ENCODE results near the gene STUB1. TPM values are rescaled to one million over a fixed set of nuclear protein-coding genes. Genes with fewer than 3 reads are reported as not detected.
A peak's percentile ranks its signal among the peaks of the same experiment; 100 is the strongest.

STUB1 gene
- total and polyA plus RNA-seq, 2 donors (not counting 1 experiment from before 2014, with no cell fraction given): 94.6 to 133 TPM

DNA sequence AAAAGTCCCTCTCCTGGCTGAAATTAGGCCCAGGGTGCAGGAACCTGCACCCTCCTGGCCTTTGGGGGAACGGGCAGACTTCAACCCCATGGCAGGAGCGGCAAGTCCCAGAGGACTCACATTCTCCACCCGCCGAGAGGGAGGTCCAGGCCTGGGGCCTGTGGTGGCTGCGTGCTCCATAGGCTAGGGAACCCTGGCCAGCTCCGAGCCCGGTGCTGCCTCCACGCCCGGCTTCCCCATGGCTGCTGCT lies 45.9 kb downstream of the STUB1 start:
- Histone ChIP-seq H4K20me1 (ENCODE audit: control insufficient read depth, extremely low read depth, insufficient read depth, low read length) (no peaks in the 10 kb centered on the region), H2AFZ (ENCODE audit: low read length) (no peak overlapping the region), H3K27ac (ENCODE audit: insufficient read depth, low read length) (no peak overlapping the region), H3K4me3 (replicated peaks in 1 of 4; ENCODE audit: control extremely low read depth in 1 of 4, insufficient read depth in 1 of 4, low read depth in 3 of 4, low read length in 4 of 4) (no peak overlapping the region), H3K9ac (ENCODE audit: insufficient read depth, low read length) (no peak overlapping the region), H3K4me2 (ENCODE audit: extremely low read depth, insufficient read depth, low read length) (no peak overlapping the region), H3K36me3 (ENCODE audit: control insufficient read depth, insufficient read depth, low read length) (peaks cover 7% of the 10 kb centered on the region), H3K4me1 (ENCODE audit: control insufficient read depth, extremely low read depth, insufficient read depth, low read length) (no peaks in the 10 kb centered on the region), H3K9me3 (ENCODE audit: control insufficient read depth, insufficient read depth, low read depth, low read length) (no peaks in the 10 kb centered on the region), H3K27me3 (ENCODE audit: control insufficient read depth, insufficient read depth, low read length) (no peaks in the 10 kb centered on the region), H3K79me2 (ENCODE audit: control insufficient read depth, insufficient read depth, low read length) (no peaks in the 10 kb centered on the region)
- TF ChIP-seq, protein P1, sequence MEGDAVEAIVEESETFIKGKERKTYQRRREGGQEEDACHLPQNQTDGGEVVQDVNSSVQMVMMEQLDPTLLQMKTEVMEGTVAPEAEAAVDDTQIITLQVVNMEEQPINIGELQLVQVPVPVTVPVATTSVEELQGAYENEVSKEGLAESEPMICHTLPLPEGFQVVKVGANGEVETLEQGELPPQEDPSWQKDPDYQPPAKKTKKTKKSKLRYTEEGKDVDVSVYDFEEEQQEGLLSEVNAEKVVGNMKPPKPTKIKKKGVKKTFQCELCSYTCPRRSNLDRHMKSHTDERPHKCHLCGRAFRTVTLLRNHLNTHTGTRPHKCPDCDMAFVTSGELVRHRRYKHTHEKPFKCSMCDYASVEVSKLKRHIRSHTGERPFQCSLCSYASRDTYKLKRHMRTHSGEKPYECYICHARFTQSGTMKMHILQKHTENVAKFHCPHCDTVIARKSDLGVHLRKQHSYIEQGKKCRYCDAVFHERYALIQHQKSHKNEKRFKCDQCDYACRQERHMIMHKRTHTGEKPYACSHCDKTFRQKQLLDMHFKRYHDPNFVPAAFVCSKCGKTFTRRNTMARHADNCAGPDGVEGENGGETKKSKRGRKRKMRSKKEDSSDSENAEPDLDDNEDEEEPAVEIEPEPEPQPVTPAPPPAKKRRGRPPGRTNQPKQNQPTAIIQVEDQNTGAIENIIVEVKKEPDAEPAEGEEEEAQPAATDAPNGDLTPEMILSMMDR (conservative IDR thresholded peaks at IDR 0.05 in 1 of 2, IDR thresholded peaks at IDR 0.05 in 1 of 2; ENCODE audit: low read depth in 1 of 2, low read length in 2 of 2): no peak
- TF ChIP-seq EZH2 (IDR thresholded peaks at IDR 0.05; ENCODE audit: low read length, missing control alignments): no peak
- DNase-seq (ENCODE audit: low read depth in 2 of 2): no peak

DNA sequence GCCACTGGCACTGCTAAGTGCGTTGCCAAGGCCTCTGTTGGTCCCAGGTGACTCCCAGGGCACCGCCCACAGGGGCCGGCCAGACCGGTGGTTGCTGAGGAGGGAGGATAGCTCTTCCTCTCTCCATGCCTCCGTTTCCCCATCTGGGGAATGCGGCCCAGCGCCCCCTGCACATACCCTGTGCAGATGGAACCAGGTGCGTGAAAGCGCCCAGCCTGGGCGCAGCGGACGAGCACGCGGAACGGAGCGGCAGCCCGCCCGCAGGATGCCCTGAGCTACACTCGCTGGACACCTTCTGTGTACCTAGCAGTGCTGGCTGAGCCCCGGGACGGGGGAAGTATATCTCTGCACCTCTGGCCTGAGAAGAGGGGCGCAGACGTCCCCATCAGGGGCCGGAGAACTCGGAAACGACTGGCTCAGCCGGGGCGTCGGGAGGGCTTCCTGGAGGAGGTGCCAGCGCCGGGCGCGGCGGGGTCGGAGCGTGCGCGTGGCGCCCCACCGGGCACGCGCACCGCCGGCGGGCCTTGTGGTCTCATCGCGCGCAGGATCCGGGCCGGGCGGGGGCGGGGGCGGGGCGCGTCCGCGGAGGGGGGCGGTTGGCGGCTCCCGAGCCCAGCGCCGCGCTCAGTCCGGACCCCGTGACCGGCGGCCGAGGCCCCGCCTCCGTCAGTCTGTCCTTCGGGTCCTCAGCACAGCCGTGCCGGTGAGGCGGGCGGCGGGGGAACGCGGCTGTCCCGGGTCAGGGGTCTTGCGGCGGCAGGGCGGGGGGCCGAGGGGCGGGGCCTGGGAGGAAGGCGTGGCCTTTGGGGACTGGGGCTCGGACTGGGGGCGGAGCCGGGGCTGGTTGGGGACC lies 46.5 kb downstream of the STUB1 start, which contains the start of the genes CCDC78 and HAGHL:
TSS of gene CCDC78 (minus strand) at position 6 of the 853 bp plus-strand sequence. CDS start 76 bp downstream, outside the sequence.
TSS of gene HAGHL (plus strand) at position 669 of the 853 bp plus-strand sequence. CDS start 404 bp downstream, outside the sequence.
- DNase-seq (ENCODE audit: low read depth in 2 of 2): peak; percentile 24 to 40
- H3K36me3 ChIP-seq (ENCODE audit: control insufficient read depth, insufficient read depth, low read length): peaks cover 10% of the 10 kb centered on the region
- H3K9me3 ChIP-seq (ENCODE audit: control insufficient read depth, insufficient read depth, low read depth, low read length): no peaks in the 10 kb centered on the region
- H4K20me1 ChIP-seq (ENCODE audit: control insufficient read depth, extremely low read depth, insufficient read depth, low read length): no peaks in the 10 kb centered on the region
- TF ChIP-seq, protein P1 (conservative IDR thresholded peaks at IDR 0.05 in 1 of 2, IDR thresholded peaks at IDR 0.05 in 1 of 2; ENCODE audit: low read depth in 1 of 2, low read length in 2 of 2): no peak
- TF ChIP-seq EZH2 (IDR thresholded peaks at IDR 0.05; ENCODE audit: low read length, missing control alignments): no peak
- no peaks in the 10 kb centered on the region for H3K4me1 ChIP-seq (ENCODE audit: control insufficient read depth, extremely low read depth, insufficient read depth, low read length)
- no peak within 1 kb of the TSS for H2AFZ ChIP-seq (ENCODE audit: low read length)
- H3K27me3 ChIP-seq (ENCODE audit: control insufficient read depth, insufficient read depth, low read length): no peaks in the 10 kb centered on the region
- H3K4me3 ChIP-seq (replicated peaks in 1 of 4; ENCODE audit: control extremely low read depth in 1 of 4, insufficient read depth in 1 of 4, low read depth in 3 of 4, low read length in 4 of 4): peak within 1 kb of the TSS; percentile 48 to 75 (median 61)
- H3K9ac ChIP-seq (ENCODE audit: insufficient read depth, low read length): peak within 1 kb of the TSS; percentile 40
- peak within 1 kb of the TSS; percentile 83 for H3K4me2 ChIP-seq (ENCODE audit: extremely low read depth, insufficient read depth, low read length)
- no peaks in the 10 kb centered on the region for H3K79me2 ChIP-seq (ENCODE audit: control insufficient read depth, insufficient read depth, low read length)
- no peak within 1 kb of the TSS for H3K27ac ChIP-seq (ENCODE audit: insufficient read depth, low read length)

DNA sequence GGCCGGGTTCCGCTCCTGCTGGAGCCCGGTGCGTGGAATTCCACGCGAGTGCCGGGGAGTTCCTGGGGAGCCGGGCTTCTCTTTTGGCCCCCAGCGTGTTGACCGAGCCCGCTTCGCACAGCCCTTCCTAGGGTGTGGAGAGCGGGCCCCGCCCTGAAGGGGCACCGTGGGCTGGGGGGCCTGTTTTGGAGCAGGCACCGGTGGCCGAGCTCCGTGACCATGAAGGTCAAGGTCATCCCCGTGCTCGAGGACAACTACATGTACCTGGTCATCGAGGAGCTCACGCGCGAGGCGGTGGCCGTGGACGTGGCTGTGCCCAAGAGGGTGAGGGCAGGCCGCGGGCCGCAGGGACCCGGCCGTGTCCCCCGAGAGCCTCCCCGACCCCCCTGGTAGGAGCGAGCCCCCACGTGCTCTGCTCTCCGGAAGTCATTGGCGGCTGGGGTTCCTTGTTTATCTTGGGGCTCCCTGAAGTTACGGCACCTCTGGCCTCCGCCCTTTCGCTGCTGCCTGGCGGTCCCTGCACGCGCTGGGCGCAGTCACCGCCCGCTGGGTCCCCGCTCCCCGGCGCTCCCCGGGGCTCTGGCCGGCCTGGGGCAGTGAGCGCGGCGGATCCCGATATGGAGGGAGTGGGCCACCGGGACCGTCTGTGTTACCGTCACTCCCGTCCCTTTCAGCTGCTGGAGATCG lies 47.2 kb downstream of the STUB1 start:
- H3K9me3 ChIP-seq (ENCODE audit: control insufficient read depth, insufficient read depth, low read depth, low read length): no peaks in the 10 kb centered on the region
- H3K9ac ChIP-seq (ENCODE audit: insufficient read depth, low read length): peak overlapping the region; percentile 40
- H3K4me1 ChIP-seq (ENCODE audit: control insufficient read depth, extremely low read depth, insufficient read depth, low read length): no peaks in the 10 kb centered on the region
- no peak overlapping the region for H2AFZ ChIP-seq (ENCODE audit: low read length)
- peak overlapping the region; percentile 48 to 75 (median 61) for H3K4me3 ChIP-seq (replicated peaks in 1 of 4; ENCODE audit: control extremely low read depth in 1 of 4, insufficient read depth in 1 of 4, low read depth in 3 of 4, low read length in 4 of 4)
- no peaks in the 10 kb centered on the region for H3K27me3 ChIP-seq (ENCODE audit: control insufficient read depth, insufficient read depth, low read length)
- peaks cover 10% of the 10 kb centered on the region for H3K36me3 ChIP-seq (ENCODE audit: control insufficient read depth, insufficient read depth, low read length)
- H3K27ac ChIP-seq (ENCODE audit: insufficient read depth, low read length): no peak overlapping the region
- TF ChIP-seq EZH2 (IDR thresholded peaks at IDR 0.05; ENCODE audit: low read length, missing control alignments): no peak
- TF ChIP-seq, protein P1 (conservative IDR thresholded peaks at IDR 0.05 in 1 of 2, IDR thresholded peaks at IDR 0.05 in 1 of 2; ENCODE audit: low read depth in 1 of 2, low read length in 2 of 2): no peak
- DNase-seq (ENCODE audit: low read depth in 2 of 2): no peak
- H4K20me1 ChIP-seq (ENCODE audit: control insufficient read depth, extremely low read depth, insufficient read depth, low read length): no peaks in the 10 kb centered on the region
- H3K4me2 ChIP-seq (ENCODE audit: extremely low read depth, insufficient read depth, low read length): peak overlapping the region; percentile 83
- H3K79me2 ChIP-seq (ENCODE audit: control insufficient read depth, insufficient read depth, low read length): no peaks in the 10 kb centered on the region

All from fibroblast of lung (primary cell).